H9 (cell line): ENCODE measurements around the gene RRP36. TPM values are rescaled to one million over a fixed set of nuclear protein-coding genes. Genes with fewer than 3 reads are reported as not detected.

Source experiments
- DNase-seq: peaks from one replicate; pipeline ENCODE4 v3.0.0-alpha.2; 2017
- H2AFZ ChIP-seq: one replicate; pipeline ENCODE4 v1.6.1; 2013; ENCODE audit warnings: mild to moderate bottlenecking, low read length, control low read depth, moderate library complexity
- H2AK5ac ChIP-seq: 2 replicates; pipeline ENCODE4 v1.6.1; 2013; ENCODE audit warnings: low read length, control low read depth, mixed read lengths; ENCODE audit not compliant: insufficient read length
- H2BK120ac ChIP-seq: one replicate; pipeline ENCODE4 v1.6.1; 2013; ENCODE audit warnings: low read depth, mild to moderate bottlenecking, low read length, control low read depth, inconsistent platforms; ENCODE audit not compliant: poor library complexity, severe bottlenecking
- H2BK12ac ChIP-seq: 2 replicates; pipeline ENCODE4 v1.6.1; 2013; ENCODE audit warnings: low read length, control low read depth, mixed read lengths, low read depth; ENCODE audit not compliant: insufficient read length
- H2BK15ac ChIP-seq: 2 replicates; pipeline ENCODE4 v1.6.1; 2013; ENCODE audit warnings: low read depth, low read length, control low read depth
- H2BK20ac ChIP-seq: one replicate; pipeline ENCODE4 v1.6.1; 2013; ENCODE audit warnings: low read depth, mild to moderate bottlenecking, low read length, control low read depth, inconsistent platforms; ENCODE audit not compliant: poor library complexity, severe bottlenecking
- H2BK5ac ChIP-seq: 2 replicates; pipeline ENCODE4 v1.6.1; 2013; ENCODE audit warnings: low read length, control low read depth, mixed read lengths; ENCODE audit not compliant: insufficient read length
- H3K14ac ChIP-seq: 2 replicates; pipeline ENCODE4 v1.6.1; 2013; ENCODE audit warnings: low read length, control low read depth; ENCODE audit not compliant: insufficient read depth
- H3K18ac ChIP-seq: 2 replicates; pipeline ENCODE4 v1.6.1; 2013; ENCODE audit warnings: low read depth, mild to moderate bottlenecking, mixed read lengths, low read length, control low read depth; ENCODE audit not compliant: insufficient read length
- H3K23ac ChIP-seq: 2 replicates; pipeline ENCODE4 v1.6.1; 2013; ENCODE audit warnings: low read length, control low read depth, mixed read lengths, low read depth; ENCODE audit not compliant: insufficient read length
- H3K23me2 ChIP-seq: 2 replicates; pipeline ENCODE4 v1.6.1; 2013; ENCODE audit warnings: low read depth, mild to moderate bottlenecking, mixed read lengths, low read length, control low read depth; ENCODE audit not compliant: insufficient read length, poor library complexity, severe bottlenecking
- H3K27ac ChIP-seq: 2 replicates; pipeline ENCODE4 v1.5.1; 2013; ENCODE audit warnings: low read length, control low read depth, mixed read lengths, low read depth; ENCODE audit not compliant: insufficient read length
- H3K27me3 ChIP-seq: 2 replicates; pipeline ENCODE4 v1.6.1; 2013; ENCODE audit warnings: low read length, control low read depth, inconsistent platforms; ENCODE audit not compliant: insufficient read depth
- H3K4ac ChIP-seq: 2 replicates; pipeline ENCODE4 v1.6.1; 2013; ENCODE audit warnings: low read depth, mild to moderate bottlenecking, control low read depth, inconsistent platforms, low read length, moderate library complexity
- H3K4me1 ChIP-seq: 2 replicates; pipeline ENCODE4 v1.6.1; 2013; ENCODE audit warnings: low read length, control low read depth, inconsistent platforms; ENCODE audit not compliant: insufficient read depth
- H3K4me2 ChIP-seq: 2 replicates; pipeline ENCODE4 v1.6.1; 2013; ENCODE audit warnings: low read length, control low read depth, mixed read lengths; ENCODE audit not compliant: insufficient read length, insufficient read depth
- H3K56ac ChIP-seq: 2 replicates; pipeline ENCODE4 v1.6.1; 2013; ENCODE audit warnings: low read depth, mild to moderate bottlenecking, mixed read lengths, low read length, control low read depth; ENCODE audit not compliant: insufficient read length
- H3K79me1 ChIP-seq: 2 replicates; pipeline ENCODE4 v1.6.1; 2013; ENCODE audit warnings: low read depth, mild to moderate bottlenecking, moderate library complexity, low read length, control low read depth, inconsistent platforms; ENCODE audit not compliant: insufficient read depth, poor library complexity, severe bottlenecking
- H3K79me2 ChIP-seq: 2 replicates; pipeline ENCODE4 v1.6.1; 2013; ENCODE audit warnings: low read length, control low read depth, inconsistent platforms; ENCODE audit not compliant: insufficient read depth
- H3K9ac ChIP-seq: 2 replicates; pipeline ENCODE4 v1.6.1; 2013; ENCODE audit warnings: low read length, control low read depth, mixed read lengths; ENCODE audit not compliant: insufficient read length; ENCODE audit errors: extremely low read depth
- H3K9me3 ChIP-seq: one replicate; pipeline ENCODE4 v1.6.1; 2013; ENCODE audit warnings: low read depth, low read length, inconsistent platforms; ENCODE audit not compliant: control insufficient read depth
- H3T11ph ChIP-seq: one replicate; pipeline ENCODE4 v1.6.1; 2013; ENCODE audit warnings: mild to moderate bottlenecking, low read length, control low read depth, inconsistent platforms
- H4K20me1 ChIP-seq: one replicate; pipeline ENCODE4 v1.6.1; 2013; ENCODE audit not compliant: control insufficient read depth, insufficient read length, insufficient read depth
- H4K5ac ChIP-seq: 2 replicates; pipeline ENCODE4 v1.6.1; 2013; ENCODE audit warnings: low read depth, mild to moderate bottlenecking, mixed read lengths, low read length, control low read depth; ENCODE audit not compliant: insufficient read length
- H4K8ac ChIP-seq: replicated peaks from 2 replicates; pipeline ENCODE4 v1.6.1; 2013; ENCODE audit warnings: low read length, control low read depth, mixed read lengths, low read depth; ENCODE audit not compliant: insufficient read length
- H4K91ac ChIP-seq: 2 replicates; pipeline ENCODE4 v1.6.1; 2013; ENCODE audit warnings: low read depth, mild to moderate bottlenecking, moderate library complexity, mixed read lengths, low read length, control low read depth; ENCODE audit not compliant: insufficient read length
- H3K27ac Mint-ChIP-seq, 3 experiments: 2 replicates in 2 of 3; 3 replicates in 1 of 3; pipeline ENCODE4 v1.8.0; 2020 to 2021; ENCODE audit warnings: mixed read lengths in 3 of 3, mild to moderate bottlenecking in 1 of 3, moderate library complexity in 1 of 3
- H3K27me3 Mint-ChIP-seq: 2 replicates; pipeline ENCODE4 v1.8.0; 2021; ENCODE audit warnings: low read depth, mild to moderate bottlenecking, moderate library complexity, mixed read lengths
- H3K36me3 Mint-ChIP-seq, 3 experiments: 2 replicates in 2 of 3; 3 replicates in 1 of 3; pipeline ENCODE4 v1.8.0; 2020 to 2021; ENCODE audit warnings: low read depth in 3 of 3, mixed read lengths in 3 of 3; ENCODE audit not compliant: insufficient read depth in 1 of 3
- H3K4me1 Mint-ChIP-seq, 2 experiments: 2 replicates each; pipeline ENCODE4 v1.8.0; 2020; ENCODE audit warnings: mixed read lengths in 2 of 2
- H3K4me3 Mint-ChIP-seq, 2 experiments: 2 replicates in 1 of 2; 3 replicates in 1 of 2; pipeline ENCODE4 v1.8.0; 2020 to 2021; ENCODE audit warnings: mild to moderate bottlenecking in 2 of 2, mixed read lengths in 2 of 2, moderate library complexity in 1 of 2
- H3K9me3 Mint-ChIP-seq, 2 experiments: 2 replicates in 1 of 2; 3 replicates in 1 of 2; pipeline ENCODE4 v1.8.0; 2020; ENCODE audit warnings: mild to moderate bottlenecking in 2 of 2, mixed read lengths in 2 of 2, moderate library complexity in 1 of 2
- CTCF ChIP-seq: fragments of 200-600 bp; sonication (generic); conservative IDR thresholded peaks from 3 replicates; pipeline ENCODE4 v1.8.0; 2021; ENCODE audit warnings: antibody characterized with exemption, mild to moderate bottlenecking
- WGBS: extraction: QIAGEN DNeasy Blood & Tissue Kit; methylation state at CpG from one replicate; pipeline ENCODE4 v1.1.7; 2013; ENCODE audit warnings: missing lambda C conversion rate, low lambda C conversion rate, mixed read lengths; ENCODE audit not compliant: insufficient read length; ENCODE audit errors: extremely low coverage; 5-methylcytosine and 5-hydroxymethylcytosine counted together
- total RNA-seq: library from RNA; stranded (reverse); gene quantifications from 2 replicates; pipeline ENCODE4 v1.2.1, GENCODE V29; 2021

RRP36 gene
- total RNA-seq, 1 experiment from 2014 or later, result 117 TPM

GRCh38 chr6:43061861-43062260, 40.4 kb downstream of the RRP36 start:
- H2AFZ ChIP-seq, result no peak overlapping the region
- H3K4me2 ChIP-seq, result no peak overlapping the region
- no peaks in the 10 kb centered on the region for H4K20me1 ChIP-seq
- H2AK5ac ChIP-seq, result no peak overlapping the region
- Mint-ChIP-seq H3K4me3 (no peak overlapping the region), H3K27ac (no peak overlapping the region; a peak in 1 of 7 replicates), H3K4me1 (peaks cover 16 to 22% of the 10 kb centered on the region in 2 experiments), H3K9me3 (no peaks in the 10 kb centered on the region), H3K36me3 (peaks cover 11 to 30% (median 21%) of the 10 kb centered on the region in 3 experiments; a peak in 6 of 7 replicates), H3K27me3 (no peaks in the 10 kb centered on the region)
- no peak overlapping the region for H2BK20ac ChIP-seq
- no peak overlapping the region for H2BK120ac ChIP-seq
- no peak overlapping the region for H4K91ac ChIP-seq
- no peaks in the 10 kb centered on the region for H3K27me3 ChIP-seq
- H3K4ac ChIP-seq, result no peak overlapping the region
- 0 out of 2 replicates have a peak, but pooled peaks cover 4% of the 10 kb centered on the region for H3K4me1 ChIP-seq
- no peaks in the 10 kb centered on the region for H3K23me2 ChIP-seq
- H3K18ac ChIP-seq, result no peak overlapping the region
- no peak overlapping the region for H3K23ac ChIP-seq
- H3K14ac ChIP-seq, result no peak overlapping the region
- WGBS, result no CpG with 5 or more reads among the region's 2 CpGs
- H3K56ac ChIP-seq, result no peak overlapping the region
- no peaks in the 10 kb centered on the region for H3K9me3 ChIP-seq
- H3K79me1 ChIP-seq, result peaks cover 3% of the 10 kb centered on the region
- no peak overlapping the region for H4K5ac ChIP-seq
- DNase-seq, result no peak
- H2BK15ac ChIP-seq, result no peak overlapping the region
- no peak overlapping the region for H3K27ac ChIP-seq
- H3K79me2 ChIP-seq, result peaks cover 10% of the 10 kb centered on the region; the same call in 1 of the 2 replicates
- H3K9ac ChIP-seq, result no peak overlapping the region
- no peak for TF ChIP-seq CTCF
- no peak overlapping the region for H2BK5ac ChIP-seq
- H4K8ac ChIP-seq, result no peak overlapping the region
- no peak overlapping the region for H2BK12ac ChIP-seq
- H3T11ph ChIP-seq, result no peak overlapping the region
